NB4 (cell line): Measurements from ENCODE around the gene PRRX2.
A peak's percentile ranks its signal among the peaks of the same experiment; 100 is the strongest.
"Not testable (repeated sequence)": the region's sequence is repeated elsewhere in the genome, so short reads cannot be mapped to it uniquely, and the experiment has no call there.

ENCODE experiments used
- DNase-seq: peaks from one replicate; pipeline ENCODE4 v3.0.0; 2010; ENCODE audit warnings: low read depth
- H3K4me3 ChIP-seq: one replicate; pipeline ENCODE4 v1.5.1; 2011; ENCODE audit warnings: mild to moderate bottlenecking, low read depth, low read length, moderate library complexity
- MYC ChIP-seq: IDR thresholded peaks from 2 replicates; pipeline ENCODE4 v1.6.1; 2011; ENCODE audit warnings: low read depth, low read length
- POLR2A ChIP-seq: IDR thresholded peaks from 2 replicates; pipeline ENCODE4 v1.6.1; 2011; ENCODE audit warnings: mild to moderate bottlenecking; ENCODE audit not compliant: insufficient read length; ENCODE audit errors: extremely low read depth
- TF ChIP-seq, protein P1 (sequence below): IDR thresholded peaks from one replicate; pipeline ENCODE4 v1.5.1; 2012; ENCODE audit warnings: low read depth, low read length
- TF ChIP-seq, protein P2 (sequence below): IDR thresholded peaks from 2 replicates; pipeline ENCODE4 v1.6.1; 2011; ENCODE audit warnings: low read depth, low read length

The PRRX2 gene

DNA sequence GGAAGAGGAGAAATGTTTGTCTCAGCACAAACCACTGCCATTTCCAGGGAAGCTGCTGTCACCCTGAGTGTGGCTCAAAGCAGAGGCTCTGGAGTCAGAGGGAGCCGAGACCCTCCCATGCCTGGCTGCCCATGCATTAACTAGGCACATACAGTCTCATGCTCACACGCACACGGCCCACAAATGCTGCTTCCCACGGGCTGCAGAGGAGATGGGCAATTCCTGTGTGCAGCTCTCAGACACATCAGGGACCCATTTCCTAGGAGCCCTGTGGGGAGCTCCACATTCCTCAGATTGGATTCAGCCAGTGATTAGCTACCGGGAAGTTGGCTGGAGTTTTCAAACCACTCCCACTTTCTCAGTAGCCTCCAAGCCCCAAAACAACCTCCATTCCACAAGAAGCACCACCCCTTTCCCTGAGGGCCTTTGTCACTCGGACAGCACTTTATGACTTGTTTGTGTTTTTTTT is 96.5 kb downstream of the PRRX2 start:
- TF ChIP-seq MYC: no peak
- no peak overlapping the region for H3K4me3 ChIP-seq
- DNase-seq: no peak

DNA sequence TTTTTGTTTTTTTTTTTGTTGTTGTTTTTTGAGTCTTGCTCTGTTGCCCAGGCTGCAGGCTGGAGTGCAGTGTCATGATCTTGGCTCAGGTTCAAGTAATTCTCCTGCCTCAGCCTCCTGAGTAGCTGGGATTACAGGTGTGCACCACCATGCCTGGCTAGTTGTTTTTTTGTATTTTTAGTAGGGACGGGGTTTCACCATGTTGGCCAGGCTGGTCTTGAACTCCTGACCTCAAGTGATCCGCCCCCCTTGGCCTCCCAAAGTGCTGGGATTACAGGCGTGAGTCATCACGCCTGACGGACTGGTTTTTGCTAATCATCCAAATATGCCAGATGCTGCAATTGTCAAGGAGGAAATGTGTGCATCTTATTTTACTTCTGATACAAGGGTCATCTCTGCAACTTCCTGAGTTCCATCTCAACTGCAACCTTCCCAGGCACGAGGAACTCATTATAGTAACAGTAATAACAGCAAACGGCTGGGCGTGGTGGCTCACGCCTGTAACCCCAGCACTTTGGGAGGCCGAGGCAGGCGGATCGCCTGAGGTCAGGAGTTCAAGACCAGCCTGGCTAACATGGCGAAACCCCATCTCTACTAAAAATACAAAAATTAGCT is 97.0 kb downstream of the PRRX2 start:
- DNase-seq: peak; percentile 68
- not testable (repeated sequence) for H3K4me3 ChIP-seq

DNA sequence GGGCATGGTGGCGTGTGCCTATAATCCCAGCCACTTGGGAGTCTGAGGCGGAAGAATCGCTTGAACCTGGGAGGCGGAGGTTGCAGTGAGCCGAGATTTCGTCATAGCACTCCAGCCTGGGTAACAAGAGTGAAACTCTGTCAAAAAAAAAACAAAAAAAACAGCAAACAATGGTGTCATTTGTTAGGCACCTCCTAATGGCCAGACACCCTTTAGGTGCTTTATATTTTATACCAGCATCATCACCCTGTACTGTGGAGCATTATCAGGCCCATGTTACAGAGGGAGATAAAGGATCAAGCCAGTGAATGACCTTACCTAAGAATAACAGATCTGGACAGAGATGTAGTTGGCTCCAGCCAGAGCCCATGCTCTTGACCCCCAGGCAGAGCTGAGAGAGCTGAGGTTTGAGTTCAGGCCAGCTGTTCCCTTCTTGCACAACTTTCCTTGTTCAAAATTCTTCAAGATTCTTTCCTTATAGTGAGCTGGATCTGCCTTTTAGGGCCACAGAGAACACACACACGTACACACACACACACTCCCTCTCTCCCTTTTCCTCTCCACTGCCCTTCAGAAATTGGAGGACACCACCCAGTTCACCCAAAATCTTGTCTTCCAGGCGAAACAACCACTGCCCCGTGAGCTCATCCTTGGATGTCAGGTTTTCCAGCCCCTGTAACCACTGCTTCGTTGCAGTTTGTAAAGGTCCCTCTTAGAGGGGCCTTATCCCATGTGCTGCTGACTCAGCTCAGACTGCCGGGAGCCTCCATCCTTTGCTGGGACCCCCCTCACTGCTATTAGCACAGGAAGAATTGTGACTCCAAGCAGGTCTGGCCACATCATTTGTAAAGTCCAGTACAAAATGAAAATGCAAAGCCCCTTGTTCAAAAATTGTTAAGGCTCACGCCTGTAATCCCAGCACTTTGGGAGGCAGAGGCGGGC is 97.8 kb downstream of the PRRX2 start:
- DNase-seq: no peak
- TF ChIP-seq, protein P1, sequence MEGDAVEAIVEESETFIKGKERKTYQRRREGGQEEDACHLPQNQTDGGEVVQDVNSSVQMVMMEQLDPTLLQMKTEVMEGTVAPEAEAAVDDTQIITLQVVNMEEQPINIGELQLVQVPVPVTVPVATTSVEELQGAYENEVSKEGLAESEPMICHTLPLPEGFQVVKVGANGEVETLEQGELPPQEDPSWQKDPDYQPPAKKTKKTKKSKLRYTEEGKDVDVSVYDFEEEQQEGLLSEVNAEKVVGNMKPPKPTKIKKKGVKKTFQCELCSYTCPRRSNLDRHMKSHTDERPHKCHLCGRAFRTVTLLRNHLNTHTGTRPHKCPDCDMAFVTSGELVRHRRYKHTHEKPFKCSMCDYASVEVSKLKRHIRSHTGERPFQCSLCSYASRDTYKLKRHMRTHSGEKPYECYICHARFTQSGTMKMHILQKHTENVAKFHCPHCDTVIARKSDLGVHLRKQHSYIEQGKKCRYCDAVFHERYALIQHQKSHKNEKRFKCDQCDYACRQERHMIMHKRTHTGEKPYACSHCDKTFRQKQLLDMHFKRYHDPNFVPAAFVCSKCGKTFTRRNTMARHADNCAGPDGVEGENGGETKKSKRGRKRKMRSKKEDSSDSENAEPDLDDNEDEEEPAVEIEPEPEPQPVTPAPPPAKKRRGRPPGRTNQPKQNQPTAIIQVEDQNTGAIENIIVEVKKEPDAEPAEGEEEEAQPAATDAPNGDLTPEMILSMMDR: no peak
- TF ChIP-seq MYC (no peak), POLR2A (no peak)
- TF ChIP-seq, protein P2, sequence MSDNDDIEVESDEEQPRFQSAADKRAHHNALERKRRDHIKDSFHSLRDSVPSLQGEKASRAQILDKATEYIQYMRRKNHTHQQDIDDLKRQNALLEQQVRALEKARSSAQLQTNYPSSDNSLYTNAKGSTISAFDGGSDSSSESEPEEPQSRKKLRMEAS: no peak
- no peak overlapping the region for H3K4me3 ChIP-seq

DNA sequence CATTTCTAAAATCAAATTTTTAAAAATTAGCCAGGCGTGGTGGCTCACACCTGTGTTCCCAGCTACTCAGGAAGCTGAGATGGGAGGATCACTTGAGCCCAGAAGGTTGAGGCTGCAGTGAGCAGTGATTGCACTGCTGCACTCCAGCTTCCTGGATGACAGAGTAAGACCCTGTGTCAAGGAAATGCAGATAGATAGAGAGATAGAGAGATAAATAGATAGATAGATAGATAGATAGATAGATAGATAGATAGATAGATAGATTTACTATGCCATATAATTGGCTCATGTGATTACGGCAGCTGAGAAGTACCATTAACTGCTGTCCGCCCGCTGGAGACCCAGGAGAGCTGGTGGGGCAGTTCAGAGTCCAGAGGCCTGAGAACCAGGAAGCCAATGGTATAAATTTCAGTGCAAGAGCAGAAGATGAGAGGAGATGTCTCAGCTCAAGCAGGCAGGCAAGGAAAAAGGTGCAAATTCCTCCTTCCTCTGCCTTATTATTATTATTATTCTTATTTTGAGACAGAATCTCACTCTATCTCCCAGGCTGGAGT is 100.4 kb downstream of the PRRX2 start:
- no peak for DNase-seq
- TF ChIP-seq, protein P1: no peak
- no peak for TF ChIP-seq MYC
- TF ChIP-seq POLR2A: no peak
- TF ChIP-seq, protein P2: no peak
- no peak overlapping the region for H3K4me3 ChIP-seq

DNA sequence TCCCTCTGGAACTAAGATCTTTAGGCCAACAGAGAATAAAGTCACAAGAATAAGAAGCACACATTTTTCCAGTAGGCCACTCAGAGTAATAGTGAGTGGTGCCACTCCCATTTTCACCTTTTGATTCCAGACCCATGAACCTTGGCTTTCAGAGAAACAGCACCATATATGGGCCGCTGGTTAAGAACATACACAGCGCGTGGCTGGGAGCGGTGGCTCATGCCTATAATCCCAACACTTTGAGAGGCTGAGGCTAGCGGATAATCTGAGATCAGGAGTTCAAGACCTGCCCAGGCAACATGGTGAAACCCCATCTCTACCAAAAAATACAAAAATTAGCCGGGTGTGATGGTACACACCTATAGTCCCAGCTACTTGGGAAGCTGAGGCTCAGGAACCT is 103.0 kb downstream of the PRRX2 start:
- TF ChIP-seq, protein P1: no peak
- TF ChIP-seq, protein P2: no peak
- TF ChIP-seq POLR2A: no peak
- H3K4me3 ChIP-seq: no peak overlapping the region
- DNase-seq: no peak

DNA sequence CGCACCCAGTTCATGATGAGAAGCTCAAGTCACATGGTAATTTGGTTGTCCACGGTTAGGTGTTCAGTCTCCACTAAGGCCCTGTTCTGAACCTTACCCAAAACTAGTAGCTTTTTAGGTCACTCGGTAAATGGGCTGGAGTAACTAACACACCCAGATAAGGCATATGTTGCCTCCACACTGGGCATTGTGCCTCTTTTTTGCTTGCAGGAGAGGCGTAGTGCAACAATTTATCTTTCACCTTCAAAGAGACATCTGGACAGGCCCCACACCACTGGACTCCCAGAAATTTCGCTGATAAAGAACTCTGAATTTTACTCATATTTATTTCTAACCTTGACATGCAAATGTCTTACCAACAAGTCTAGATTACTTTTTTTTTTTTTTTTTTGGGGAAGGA is 104.2 kb downstream of the PRRX2 start:
- TF ChIP-seq MYC (no peak), POLR2A (no peak)
- TF ChIP-seq, protein P2: no peak
- TF ChIP-seq, protein P1: no peak
- no peak for DNase-seq
- no peak overlapping the region for H3K4me3 ChIP-seq
